SH-SY5Y (cell line): ENCODE results near the gene CABLES1.

Experiments used
- GATA2 ChIP-seq: IDR thresholded peaks from 2 replicates; pipeline ENCODE4 v1.6.1; 2011; ENCODE audit warnings: mild to moderate bottlenecking, low read depth, low read length
- GATA3 ChIP-seq: IDR thresholded peaks from 2 replicates; pipeline ENCODE4 v1.6.1; 2011; ENCODE audit warnings: low read depth, mild to moderate bottlenecking, low read length, moderate library complexity

- TF ChIP-seq GATA3 (no peak), GATA2 (no peak)
These were observed 148.7 kb downstream of the CABLES1 start for GRCh38 chr18:23283916-23284430.
